KMS-11 (cell line): ENCODE results near the gene GNG5.

Experiments
- H2AFZ ChIP-seq: fragments of 200-600 bp; sonication (generic); 2 replicates; pipeline ENCODE4 v1.6.1; 2016; ENCODE audit warnings: antibody characterized with exemption, mixed run types, low read depth
- H3K27ac ChIP-seq: fragments of 200-600 bp; sonication (generic); 2 replicates; pipeline ENCODE4 v1.6.1; 2016; ENCODE audit warnings: mild to moderate bottlenecking, mixed run types
- H3K27me3 ChIP-seq: fragments of 200-600 bp; sonication (generic); 2 replicates; pipeline ENCODE4 v1.6.1; 2017; ENCODE audit warnings: mild to moderate bottlenecking, low read depth, mixed run types, moderate library complexity; ENCODE audit not compliant: insufficient read depth
- H3K36me3 ChIP-seq: fragments of 200-600 bp; sonication (generic); 2 replicates; pipeline ENCODE4 v1.6.1; 2017; ENCODE audit warnings: mild to moderate bottlenecking, mixed run types; ENCODE audit not compliant: insufficient read depth
- H3K4me1 ChIP-seq: fragments of 200-600 bp; sonication (generic); 2 replicates; pipeline ENCODE4 v1.6.1; 2016; ENCODE audit warnings: mild to moderate bottlenecking, low read depth, mixed run types; ENCODE audit not compliant: poor library complexity, severe bottlenecking
- H3K4me2 ChIP-seq: fragments of 200-600 bp; sonication (generic); 2 replicates; pipeline ENCODE4 v1.7.0; 2016; ENCODE audit warnings: mild to moderate bottlenecking, mixed run types
- H3K4me3 ChIP-seq: fragments of 200-600 bp; sonication (generic); IDR thresholded peaks from 2 replicates; pipeline ENCODE4 v1.6.1; 2017; ENCODE audit warnings: low read depth, low read length, mixed read lengths; ENCODE audit not compliant: insufficient read depth
- H3K79me2 ChIP-seq: fragments of 200-600 bp; sonication (generic); 2 replicates; pipeline ENCODE4 v1.6.1; 2016; ENCODE audit warnings: low read depth, mixed run types; ENCODE audit not compliant: insufficient read depth
- H3K9ac ChIP-seq: fragments of 200-600 bp; sonication (generic); 2 replicates; pipeline ENCODE4 v1.6.1; 2016; ENCODE audit warnings: mild to moderate bottlenecking, mixed run types
- H4K20me1 ChIP-seq: fragments of 200-600 bp; sonication (generic); 2 replicates; pipeline ENCODE4 v1.6.1; 2016; ENCODE audit warnings: mild to moderate bottlenecking, mixed run types; ENCODE audit not compliant: insufficient read depth
- TF ChIP-seq, protein P1 (sequence below): fragments of 200-600 bp; sonication (generic); conservative IDR thresholded peaks from 2 replicates; pipeline ENCODE4 v1.6.1; 2017; ENCODE audit warnings: low read depth, mild to moderate bottlenecking, antibody characterized with exemption, low read length, moderate library complexity, mixed read lengths

GNG5 gene

DNA sequence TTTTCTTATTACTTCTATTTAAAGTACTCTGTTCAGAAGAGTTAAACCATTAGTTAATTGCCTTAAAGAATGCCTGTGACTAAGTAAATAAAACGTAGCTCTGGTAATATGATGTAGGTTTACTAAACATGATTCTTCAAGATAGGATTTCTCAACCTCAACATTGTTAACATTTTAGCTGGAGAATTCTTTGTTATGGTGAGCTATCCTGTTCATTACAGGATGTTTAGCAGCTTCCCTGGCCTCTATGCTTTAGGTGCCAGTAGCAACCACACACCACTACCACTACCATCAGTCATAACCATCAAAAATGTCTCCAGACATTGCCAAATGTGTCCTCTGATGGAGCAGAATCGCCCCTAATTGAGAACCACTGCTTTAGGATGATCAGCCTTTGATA is 16.6 kb downstream of the GNG5 start:
- no peaks in the 10 kb centered on the region for H4K20me1 ChIP-seq
- H3K4me3 ChIP-seq = no peak overlapping the region
- no peaks in the 10 kb centered on the region for H3K79me2 ChIP-seq
- no peak overlapping the region for H2AFZ ChIP-seq
- no peaks in the 10 kb centered on the region for H3K36me3 ChIP-seq
- no peaks in the 10 kb centered on the region for H3K4me1 ChIP-seq
- TF ChIP-seq, protein P1, sequence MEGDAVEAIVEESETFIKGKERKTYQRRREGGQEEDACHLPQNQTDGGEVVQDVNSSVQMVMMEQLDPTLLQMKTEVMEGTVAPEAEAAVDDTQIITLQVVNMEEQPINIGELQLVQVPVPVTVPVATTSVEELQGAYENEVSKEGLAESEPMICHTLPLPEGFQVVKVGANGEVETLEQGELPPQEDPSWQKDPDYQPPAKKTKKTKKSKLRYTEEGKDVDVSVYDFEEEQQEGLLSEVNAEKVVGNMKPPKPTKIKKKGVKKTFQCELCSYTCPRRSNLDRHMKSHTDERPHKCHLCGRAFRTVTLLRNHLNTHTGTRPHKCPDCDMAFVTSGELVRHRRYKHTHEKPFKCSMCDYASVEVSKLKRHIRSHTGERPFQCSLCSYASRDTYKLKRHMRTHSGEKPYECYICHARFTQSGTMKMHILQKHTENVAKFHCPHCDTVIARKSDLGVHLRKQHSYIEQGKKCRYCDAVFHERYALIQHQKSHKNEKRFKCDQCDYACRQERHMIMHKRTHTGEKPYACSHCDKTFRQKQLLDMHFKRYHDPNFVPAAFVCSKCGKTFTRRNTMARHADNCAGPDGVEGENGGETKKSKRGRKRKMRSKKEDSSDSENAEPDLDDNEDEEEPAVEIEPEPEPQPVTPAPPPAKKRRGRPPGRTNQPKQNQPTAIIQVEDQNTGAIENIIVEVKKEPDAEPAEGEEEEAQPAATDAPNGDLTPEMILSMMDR = no peak
- H3K4me2 ChIP-seq = no peak overlapping the region
- H3K27ac ChIP-seq = no peak overlapping the region
- H3K27me3 ChIP-seq = no peaks in the 10 kb centered on the region
- H3K9ac ChIP-seq = no peak overlapping the region

DNA sequence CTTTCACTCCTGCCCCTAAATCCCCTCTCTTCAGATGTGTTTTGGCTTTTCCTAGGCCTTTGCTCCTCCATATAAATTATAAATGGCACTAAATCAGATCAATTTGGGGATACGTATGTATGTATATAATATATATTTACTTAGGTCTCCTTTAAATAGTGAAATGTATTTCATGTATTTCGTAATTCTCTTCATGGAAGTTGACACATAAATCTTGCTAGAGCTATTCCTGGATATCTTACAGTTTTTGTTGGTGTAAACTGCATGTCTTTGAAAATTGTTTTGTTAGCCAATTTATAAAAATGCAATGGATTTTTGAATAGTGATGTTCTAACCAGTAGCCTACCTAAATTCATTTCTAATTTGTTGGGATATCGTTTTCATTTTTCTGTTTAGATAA is 18.3 kb downstream of the GNG5 start:
- no peak overlapping the region for H3K4me2 ChIP-seq
- H3K4me3 ChIP-seq = no peak overlapping the region
- H3K9ac ChIP-seq = no peak overlapping the region
- no peaks in the 10 kb centered on the region for H3K36me3 ChIP-seq
- H3K27me3 ChIP-seq = no peaks in the 10 kb centered on the region
- no peak overlapping the region for H3K27ac ChIP-seq
- no peaks in the 10 kb centered on the region for H3K4me1 ChIP-seq
- TF ChIP-seq, protein P1 = no peak
- no peaks in the 10 kb centered on the region for H4K20me1 ChIP-seq
- H2AFZ ChIP-seq = no peak overlapping the region
- no peaks in the 10 kb centered on the region for H3K79me2 ChIP-seq

DNA sequence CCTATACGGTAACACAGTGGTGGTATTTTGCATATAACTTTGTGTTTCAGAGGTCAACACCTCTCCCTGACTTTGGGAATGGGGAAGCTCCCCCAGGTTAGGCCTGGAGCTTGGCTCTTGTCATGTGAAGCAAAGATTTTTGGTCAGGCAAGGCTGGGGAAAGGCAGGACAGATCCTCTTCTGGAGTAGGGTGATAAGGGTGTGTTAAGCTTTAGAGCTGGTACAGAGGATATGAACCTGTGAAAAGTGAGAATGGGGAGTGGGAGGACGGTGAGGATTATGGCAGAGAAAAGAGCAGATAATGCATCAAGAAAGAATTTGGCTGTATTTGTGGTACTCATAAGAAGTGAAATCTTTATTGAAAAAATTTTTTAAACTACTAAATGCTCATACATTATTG is 25.1 kb downstream of the GNG5 start:
- no peaks in the 10 kb centered on the region for H3K36me3 ChIP-seq
- H2AFZ ChIP-seq = no peak overlapping the region
- H3K4me2 ChIP-seq = peak overlapping the region; percentile 38; the same call in 1 of the 2 replicates
- no peaks in the 10 kb centered on the region for H3K27me3 ChIP-seq
- peaks cover 7% of the 10 kb centered on the region for H3K4me1 ChIP-seq
- TF ChIP-seq, protein P1 = no peak
- no peaks in the 10 kb centered on the region for H4K20me1 ChIP-seq
- H3K4me3 ChIP-seq = no peak overlapping the region
- H3K9ac ChIP-seq = no peak overlapping the region
- no peak overlapping the region for H3K27ac ChIP-seq
- H3K79me2 ChIP-seq = peaks cover 23% of the 10 kb centered on the region; the same call in 1 of the 2 replicates

DNA sequence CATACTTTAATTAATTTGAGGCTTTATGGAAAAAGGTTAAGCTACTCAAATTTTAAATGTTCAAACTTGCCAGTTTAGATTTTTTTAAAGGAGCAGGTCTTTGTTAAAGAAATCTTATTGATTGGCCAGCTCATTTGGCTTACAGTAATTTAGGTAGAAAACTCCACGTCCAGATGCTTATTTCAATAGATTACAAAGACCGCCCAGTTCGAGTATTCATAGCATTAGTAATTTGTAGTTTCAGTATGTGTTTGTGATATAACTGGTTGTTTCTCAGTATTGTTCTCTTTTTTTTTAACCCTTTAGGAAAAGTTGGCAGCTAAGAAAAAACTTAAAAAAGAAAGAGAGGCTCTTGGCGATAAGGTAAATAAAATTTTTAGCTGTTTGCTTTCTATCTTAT is 25.7 kb downstream of the GNG5 start:
- H3K9ac ChIP-seq = no peak overlapping the region
- H3K27ac ChIP-seq = no peak overlapping the region
- peaks cover 7% of the 10 kb centered on the region for H3K4me1 ChIP-seq
- H3K4me3 ChIP-seq = no peak overlapping the region
- no peak overlapping the region for H2AFZ ChIP-seq
- TF ChIP-seq, protein P1 = no peak
- H3K4me2 ChIP-seq = peak overlapping the region; percentile 38
- no peaks in the 10 kb centered on the region for H4K20me1 ChIP-seq
- no peaks in the 10 kb centered on the region for H3K36me3 ChIP-seq
- no peaks in the 10 kb centered on the region for H3K27me3 ChIP-seq
- H3K79me2 ChIP-seq = peaks cover 23% of the 10 kb centered on the region; the same call in 1 of the 2 replicates
